Activated CD4-positive, alpha-beta T cell treated with anti-CD3 and anti-CD28 coated beads, Interleukin-2, amount 10 ng/mL, durations not matched to agents 24 days and 14 days (primary cell): ENCODE data around the gene PIK3R1. TPM values are rescaled to one million over a fixed set of nuclear protein-coding genes. Genes with fewer than 3 reads are reported as not detected.

Source experiments
- DNase-seq: peaks from one replicate; pipeline ENCODE4 v3.0.0; 2022
- H3K27ac Mint-ChIP-seq: one replicate; pipeline ENCODE4 v1.8.0; 2022; ENCODE audit warnings: mild to moderate bottlenecking, mixed read lengths
- H3K27me3 Mint-ChIP-seq: one replicate; pipeline ENCODE4 v1.8.0; 2022; ENCODE audit warnings: mixed read lengths
- H3K36me3 Mint-ChIP-seq: one replicate; pipeline ENCODE4 v1.8.0; 2022; ENCODE audit warnings: low read depth, mild to moderate bottlenecking, mixed read lengths
- H3K4me1 Mint-ChIP-seq: one replicate; pipeline ENCODE4 v1.8.0; 2021; ENCODE audit warnings: mixed read lengths
- H3K4me3 Mint-ChIP-seq: one replicate; pipeline ENCODE4 v1.8.0; 2022; ENCODE audit warnings: mild to moderate bottlenecking, moderate library complexity, mixed read lengths
- H3K9me3 Mint-ChIP-seq: one replicate; pipeline ENCODE4 v1.8.0; 2021; ENCODE audit warnings: mixed read lengths
- intact Hi-C: fragments of 100-400 bp; cut with micrococcal nuclease; formaldehyde crosslinking; loops from one replicate; pipeline ENCODE4 v1.15.1; 2023
- total RNA-seq: library from RNA; stranded (reverse); gene quantifications from 2 replicates; pipeline ENCODE4 v1.2.3, GENCODE V29; 2022

Gene PIK3R1
- total RNA-seq, 1 donor from 2014 or later = 38.6 TPM

DNA sequence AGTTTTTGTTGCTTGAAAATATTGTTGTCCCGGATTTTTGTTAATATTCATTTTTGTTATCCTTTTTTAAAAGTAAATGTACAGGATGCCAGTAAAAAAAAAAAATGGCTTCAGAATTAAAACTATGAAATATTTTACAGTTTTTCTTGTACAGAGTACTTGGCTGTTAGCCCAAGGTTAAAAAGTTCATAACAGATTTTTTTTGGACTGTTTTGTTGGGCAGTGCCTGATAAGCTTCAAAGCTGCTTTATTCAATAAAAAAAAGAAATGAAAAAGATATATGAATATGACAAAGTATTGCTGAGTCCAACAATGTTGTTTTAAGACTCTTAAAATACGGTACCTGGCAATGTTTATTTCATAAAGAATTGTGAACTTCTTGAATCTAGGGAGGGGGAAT is 82.9 kb downstream of the PIK3R1 start:
- Mint-ChIP-seq H3K4me3 (no peak overlapping the region), H3K36me3 (peaks cover 58% of the 10 kb centered on the region), H3K27me3 (no peaks in the 10 kb centered on the region), H3K9me3 (no peaks in the 10 kb centered on the region), H3K4me1 (peaks cover 24% of the 10 kb centered on the region), H3K27ac (no peak overlapping the region)
- no peak for DNase-seq
- intact Hi-C loops = no loop called here

DNA sequence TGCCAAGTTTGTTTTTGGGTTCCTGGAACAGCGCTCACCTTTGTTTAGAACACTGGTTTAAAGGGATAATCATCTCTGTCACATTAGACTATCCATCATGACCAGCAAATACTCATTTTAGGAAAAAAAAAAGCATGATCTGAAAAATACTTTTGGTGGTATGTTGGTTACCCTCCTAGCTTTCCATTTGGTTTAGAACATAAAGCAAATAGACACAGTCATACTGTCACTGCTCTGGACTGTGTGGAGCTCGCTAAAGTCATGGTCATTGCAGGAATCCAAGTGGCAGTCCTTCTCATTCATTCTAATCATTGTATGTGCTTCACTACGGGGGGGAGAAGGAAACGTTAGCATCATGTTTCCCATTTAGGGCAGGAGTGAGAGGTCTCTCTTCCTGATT is 83.5 kb downstream of the PIK3R1 start:
- Mint-ChIP-seq H3K27ac (no peak overlapping the region), H3K4me1 (peaks cover 27% of the 10 kb centered on the region), H3K9me3 (no peaks in the 10 kb centered on the region), H3K27me3 (no peaks in the 10 kb centered on the region), H3K4me3 (no peak overlapping the region), H3K36me3 (peaks cover 52% of the 10 kb centered on the region)
- intact Hi-C loops = no loop called here
- no peak for DNase-seq

DNA sequence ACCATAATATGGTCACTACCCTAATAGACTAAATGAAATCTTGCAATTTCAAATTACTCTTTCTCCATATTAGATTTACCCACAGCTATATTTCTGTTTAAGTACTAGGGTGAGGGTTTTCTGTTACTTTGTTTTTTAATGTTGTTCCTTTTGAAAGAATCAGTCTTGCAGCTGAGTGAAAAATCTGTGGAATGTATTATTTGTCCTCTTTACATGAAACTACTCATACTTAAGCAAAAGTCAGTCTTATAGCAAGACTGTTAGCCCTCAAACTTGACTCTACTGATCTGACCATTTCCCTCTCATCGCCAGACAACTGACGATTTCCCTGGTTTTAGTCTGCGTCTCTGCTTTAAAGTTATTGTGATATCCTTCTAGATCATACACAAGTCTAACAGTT is 84.0 kb downstream of the PIK3R1 start:
- peaks cover 30% of the 10 kb centered on the region for H3K4me1 Mint-ChIP-seq
- no peak overlapping the region for H3K27ac Mint-ChIP-seq

DNA sequence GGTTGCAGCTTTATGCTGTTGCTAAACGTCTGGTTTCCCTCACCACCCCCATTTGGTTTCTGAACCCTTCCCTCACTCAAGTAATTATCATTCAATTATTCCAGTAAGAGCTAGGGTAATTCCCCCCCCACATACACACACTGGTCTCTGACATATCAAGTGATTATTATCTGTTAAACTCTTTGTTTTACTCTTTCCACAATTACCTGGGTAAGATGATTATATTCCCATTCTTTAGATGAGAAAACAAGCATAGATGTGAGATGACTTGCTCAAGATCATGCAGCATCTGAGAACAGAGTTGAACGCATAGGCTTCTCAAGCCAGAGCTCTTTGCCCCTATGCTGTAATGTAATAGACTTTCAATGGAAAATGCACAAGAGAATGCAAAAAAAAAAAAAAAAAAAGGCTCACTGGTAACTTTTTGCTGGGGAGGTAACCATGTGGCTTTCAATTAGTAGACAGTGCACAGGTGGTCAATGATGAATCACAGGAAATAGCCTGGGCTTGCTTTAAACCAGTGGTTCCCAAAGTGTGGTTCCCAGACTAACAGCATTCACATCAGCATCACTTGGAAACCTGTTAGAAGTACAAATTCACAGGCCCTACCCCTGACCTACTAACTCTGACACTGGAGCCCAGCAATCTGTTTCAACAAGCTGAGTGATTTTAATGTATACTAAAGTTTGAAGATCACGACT is 87.6 kb downstream of the PIK3R1 start:
- no peak for DNase-seq
- Mint-ChIP-seq H3K9me3 (no peaks in the 10 kb centered on the region), H3K27me3 (peaks cover 8% of the 10 kb centered on the region), H3K4me3 (peak overlapping the region; percentile 9), H3K36me3 (peaks cover 20% of the 10 kb centered on the region), H3K4me1 (peaks cover 32% of the 10 kb centered on the region), H3K27ac (peak overlapping the region; percentile 71)
- intact Hi-C loops = loop anchor here (1.0 to 5.0 kb wide), 5 partner anchors 16 to 159 kb away; no protein-coding TSS in a partner anchor

More for the DNA sequence above, 84.0 kb downstream of the PIK3R1 start:
- H3K36me3 Mint-ChIP-seq = peaks cover 48% of the 10 kb centered on the region
- DNase-seq = no peak
- no peaks in the 10 kb centered on the region for H3K27me3 Mint-ChIP-seq
- no peaks in the 10 kb centered on the region for H3K9me3 Mint-ChIP-seq
- H3K4me3 Mint-ChIP-seq = no peak overlapping the region
- intact Hi-C loops = no loop called here

DNA sequence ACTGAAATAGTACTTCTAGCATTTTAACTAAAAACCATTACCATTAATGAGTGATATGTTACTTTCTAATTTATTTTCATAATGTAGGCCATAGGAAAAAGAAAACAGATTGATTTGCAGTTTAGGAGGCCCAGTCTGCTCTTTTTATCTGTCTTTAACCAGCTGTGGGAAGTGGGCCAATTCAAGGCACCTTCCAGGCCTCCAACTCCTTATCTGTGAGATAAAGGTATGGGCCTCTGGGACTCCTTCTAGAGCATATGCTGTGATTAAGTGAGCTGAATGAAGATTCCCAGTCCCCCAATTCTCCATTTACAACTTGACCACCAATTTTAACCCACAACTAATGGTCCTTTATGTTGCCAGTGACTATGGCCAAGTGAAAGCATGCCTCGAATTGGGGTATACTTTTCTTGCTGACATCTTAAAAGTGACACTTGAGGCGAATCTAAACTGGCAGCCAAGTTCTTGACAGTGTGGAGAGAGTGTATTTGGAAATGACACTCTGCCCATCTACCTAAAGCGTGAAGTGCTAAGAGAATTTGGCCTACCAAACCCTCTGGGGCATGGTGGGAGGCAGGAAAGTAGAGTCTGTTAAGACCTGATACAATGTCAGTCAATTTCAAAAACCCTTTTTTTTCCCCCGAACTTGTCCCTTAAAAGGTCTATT is 88.3 kb downstream of the PIK3R1 start:
- H3K27me3 Mint-ChIP-seq = peaks cover 11% of the 10 kb centered on the region
- DNase-seq = no peak
- no peaks in the 10 kb centered on the region for H3K9me3 Mint-ChIP-seq
- H3K36me3 Mint-ChIP-seq = peaks cover 15% of the 10 kb centered on the region
- intact Hi-C loops = loop anchor here (1.0 to 5.0 kb wide), 5 partner anchors 17 to 158 kb away; no protein-coding TSS in a partner anchor
- peak overlapping the region; percentile 48 for H3K27ac Mint-ChIP-seq
- H3K4me3 Mint-ChIP-seq = no peak overlapping the region
- H3K4me1 Mint-ChIP-seq = peaks cover 32% of the 10 kb centered on the region

DNA sequence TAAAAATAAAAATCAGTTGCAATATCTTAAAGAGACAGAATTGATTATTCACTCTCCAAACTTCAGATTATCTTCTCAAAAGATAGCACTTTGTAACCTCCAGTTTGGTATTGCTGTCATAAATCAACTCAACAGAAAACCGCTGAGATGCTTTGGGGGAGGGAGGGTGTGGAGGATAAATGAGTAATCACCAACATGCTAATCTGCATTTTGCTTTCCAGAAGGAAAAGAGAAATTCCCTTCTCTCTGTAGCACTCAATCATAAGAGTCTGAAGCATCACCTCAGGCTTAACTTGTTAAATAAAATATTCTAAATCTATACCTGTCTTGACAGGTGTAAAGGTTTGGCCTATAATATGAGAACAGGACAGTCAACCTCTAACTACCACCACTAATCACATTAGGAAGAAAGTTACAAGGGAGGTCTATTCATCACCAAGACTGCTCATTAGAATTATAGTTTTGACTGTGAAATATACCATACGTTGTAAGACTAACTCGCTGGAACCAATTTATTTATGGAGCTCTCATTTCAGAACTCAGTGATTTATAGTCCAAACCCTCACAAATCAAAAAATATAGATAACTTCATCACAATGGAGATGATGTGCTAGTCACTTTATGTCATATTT is 89.0 kb downstream of the PIK3R1 start:
- no peak for DNase-seq
- Mint-ChIP-seq H3K27me3 (peaks cover 13% of the 10 kb centered on the region), H3K4me1 (peaks cover 29% of the 10 kb centered on the region), H3K4me3 (no peak overlapping the region), H3K36me3 (peaks cover 10% of the 10 kb centered on the region), H3K27ac (peak overlapping the region; percentile 48), H3K9me3 (no peaks in the 10 kb centered on the region)
- intact Hi-C loops = loop anchor here (5.0 kb wide), 2 partner anchors 78 to 158 kb away; no protein-coding TSS in a partner anchor

DNA sequence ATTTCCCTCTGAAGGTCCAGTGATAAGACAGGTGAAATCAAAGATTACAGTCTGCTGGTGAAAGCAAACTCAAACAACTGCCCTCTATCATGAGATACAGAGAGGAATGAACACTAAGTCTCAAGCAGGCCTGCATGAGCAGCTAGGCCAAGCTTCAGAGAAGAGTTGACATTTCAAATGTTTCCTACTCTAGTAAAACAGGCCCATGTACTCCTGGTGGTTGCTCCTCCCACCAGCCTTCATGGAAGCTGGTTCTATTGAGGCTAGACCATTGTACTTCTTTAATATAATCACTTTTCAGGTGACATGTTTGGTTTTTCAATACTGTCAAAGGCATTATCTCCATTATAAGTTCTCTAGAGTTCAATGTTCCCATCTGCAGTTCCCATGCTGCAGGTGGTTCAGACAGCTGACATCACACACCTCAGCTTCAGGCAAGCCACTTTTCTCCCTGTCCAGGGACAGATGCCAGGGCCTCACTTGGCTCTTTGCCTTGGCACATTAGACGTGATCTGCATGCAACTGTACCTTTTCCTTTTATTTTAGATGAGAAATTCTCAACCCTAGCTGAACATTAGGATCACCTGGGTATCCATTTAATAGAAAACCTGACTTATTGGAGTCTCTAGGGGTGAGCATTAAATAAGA is 89.8 kb downstream of the PIK3R1 start:
- Mint-ChIP-seq H3K9me3 (no peaks in the 10 kb centered on the region), H3K36me3 (peaks cover 6% of the 10 kb centered on the region), H3K4me1 (peaks cover 26% of the 10 kb centered on the region), H3K27ac (no peak overlapping the region), H3K27me3 (peaks cover 21% of the 10 kb centered on the region), H3K4me3 (no peak overlapping the region)
- DNase-seq = no peak
- intact Hi-C loops = no loop called here

DNA sequence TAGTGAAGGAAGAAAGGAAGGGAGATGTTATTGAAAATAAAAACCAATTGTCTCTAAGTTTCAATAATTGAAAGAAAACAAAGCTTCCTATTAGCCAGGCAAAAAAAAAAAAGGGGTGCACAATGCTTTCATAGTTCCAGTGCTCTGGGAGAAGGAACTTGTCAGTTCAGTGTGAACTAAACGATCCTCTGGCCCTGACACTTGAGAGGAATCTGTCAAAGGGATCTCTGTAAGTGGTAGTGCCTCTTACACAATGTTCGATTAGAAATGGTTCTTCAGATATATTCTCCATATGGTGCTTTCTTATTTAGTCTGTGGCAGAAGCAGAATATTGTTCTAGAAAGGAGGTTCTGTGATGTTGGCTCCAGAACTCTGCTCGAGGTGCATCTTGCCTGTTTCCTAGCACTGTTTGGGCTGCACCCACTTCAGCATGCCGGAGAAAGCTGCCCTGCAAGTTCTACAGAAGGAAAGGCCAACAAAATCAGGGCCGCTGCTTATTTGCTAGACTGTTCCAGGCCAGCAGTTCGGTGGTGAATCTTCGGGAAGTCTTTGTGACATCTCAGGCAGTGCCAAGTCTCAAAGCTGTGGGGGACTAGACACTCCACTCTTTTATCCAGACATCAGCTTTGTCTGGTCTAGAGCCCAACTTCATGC is 90.9 kb downstream of the PIK3R1 start:
- Mint-ChIP-seq H3K4me3 (no peak overlapping the region), H3K36me3 (peaks cover 5% of the 10 kb centered on the region)
- DNase-seq = no peak

DNA sequence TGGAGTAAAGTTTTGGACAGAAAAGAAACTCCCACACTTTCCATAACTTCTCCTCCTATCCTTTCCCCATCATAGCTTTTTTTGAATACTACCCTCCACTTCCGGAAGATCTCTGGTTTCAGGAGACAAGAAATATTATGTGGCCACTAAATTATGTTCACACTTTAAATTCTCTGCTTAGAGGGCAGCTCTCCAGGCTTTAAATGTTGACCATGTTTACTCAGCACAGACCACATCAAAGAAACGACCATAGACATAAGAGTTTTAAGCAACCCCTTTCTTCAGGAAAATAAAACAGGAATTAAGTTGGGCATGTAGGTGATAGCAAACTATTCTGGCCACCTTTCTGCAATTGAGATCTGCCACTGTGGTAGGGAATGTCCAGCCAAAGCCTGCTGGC is 97.8 kb downstream of the PIK3R1 start:
- intact Hi-C loops = no loop called here
- peaks cover 16% of the 10 kb centered on the region for H3K4me1 Mint-ChIP-seq

More for the DNA sequence above, 90.9 kb downstream of the PIK3R1 start:
- Mint-ChIP-seq H3K27me3 (peaks cover 23% of the 10 kb centered on the region), H3K27ac (no peak overlapping the region), H3K4me1 (peaks cover 22% of the 10 kb centered on the region), H3K9me3 (no peaks in the 10 kb centered on the region)
- intact Hi-C loops = no loop called here

DNA sequence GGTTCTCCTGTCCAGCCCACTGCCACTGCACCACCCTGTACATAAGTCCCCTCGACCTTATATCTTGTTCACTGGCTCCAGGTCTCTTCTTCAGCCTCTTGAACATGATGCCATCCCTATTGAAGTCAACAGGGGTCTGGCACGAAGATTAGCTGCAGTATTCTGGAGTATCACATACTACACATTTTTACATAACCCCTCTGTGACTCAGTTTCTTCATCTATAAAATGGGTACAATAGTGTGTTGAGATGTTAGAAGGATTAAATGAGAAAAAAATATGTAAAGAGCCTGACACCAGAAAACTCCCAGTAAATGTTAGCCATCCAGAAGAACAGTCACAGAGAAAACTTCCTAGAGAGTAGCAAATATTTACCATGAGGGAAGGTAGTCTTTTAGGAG is 98.9 kb downstream of the PIK3R1 start:
- Mint-ChIP-seq H3K27me3 (peaks cover 22% of the 10 kb centered on the region), H3K4me1 (peaks cover 16% of the 10 kb centered on the region), H3K4me3 (no peak overlapping the region), H3K9me3 (no peaks in the 10 kb centered on the region), H3K27ac (no peak overlapping the region), H3K36me3 (no peaks in the 10 kb centered on the region)
- intact Hi-C loops = no loop called here
- no peak for DNase-seq

More for the DNA sequence above, 97.8 kb downstream of the PIK3R1 start:
- Mint-ChIP-seq H3K9me3 (no peaks in the 10 kb centered on the region), H3K27ac (no peak overlapping the region), H3K27me3 (peaks cover 19% of the 10 kb centered on the region), H3K36me3 (no peaks in the 10 kb centered on the region), H3K4me3 (no peak overlapping the region)
- no peak for DNase-seq

DNA sequence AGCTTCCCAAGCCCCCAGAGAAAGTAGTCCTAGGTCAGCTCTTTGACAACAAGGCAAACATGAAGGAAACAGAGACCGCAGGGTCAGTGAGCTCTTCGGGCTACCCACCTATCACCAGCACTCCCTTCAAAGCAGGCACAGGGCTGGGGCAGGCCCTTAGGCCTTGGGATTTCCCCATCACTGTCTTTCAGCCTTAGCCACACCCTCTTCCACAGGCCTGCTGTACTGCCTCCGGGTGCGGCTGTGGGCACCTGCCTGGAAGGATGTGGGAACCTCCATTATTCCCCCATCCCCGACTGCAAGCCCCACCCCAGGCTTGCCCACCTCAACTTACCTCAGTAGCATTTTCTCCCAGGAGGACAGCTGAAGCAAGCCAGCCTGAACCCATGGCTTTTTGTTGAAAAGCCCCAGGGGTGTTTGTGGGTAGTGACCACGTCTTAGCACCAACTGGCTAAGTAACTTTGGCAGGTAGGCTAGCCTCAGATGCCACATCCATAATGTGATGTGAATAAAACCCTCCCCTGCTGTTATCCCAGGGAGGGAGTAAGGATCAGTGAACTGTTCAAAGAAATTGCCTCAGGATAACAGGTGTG is 100.2 kb downstream of the PIK3R1 start:
- H3K27me3 Mint-ChIP-seq = peaks cover 25% of the 10 kb centered on the region
- H3K36me3 Mint-ChIP-seq = no peaks in the 10 kb centered on the region
- H3K27ac Mint-ChIP-seq = no peak overlapping the region
- no peaks in the 10 kb centered on the region for H3K9me3 Mint-ChIP-seq
- intact Hi-C loops = no loop called here
- H3K4me1 Mint-ChIP-seq = peaks cover 16% of the 10 kb centered on the region
- peak; percentile 79 for DNase-seq
- H3K4me3 Mint-ChIP-seq = no peak overlapping the region

DNA sequence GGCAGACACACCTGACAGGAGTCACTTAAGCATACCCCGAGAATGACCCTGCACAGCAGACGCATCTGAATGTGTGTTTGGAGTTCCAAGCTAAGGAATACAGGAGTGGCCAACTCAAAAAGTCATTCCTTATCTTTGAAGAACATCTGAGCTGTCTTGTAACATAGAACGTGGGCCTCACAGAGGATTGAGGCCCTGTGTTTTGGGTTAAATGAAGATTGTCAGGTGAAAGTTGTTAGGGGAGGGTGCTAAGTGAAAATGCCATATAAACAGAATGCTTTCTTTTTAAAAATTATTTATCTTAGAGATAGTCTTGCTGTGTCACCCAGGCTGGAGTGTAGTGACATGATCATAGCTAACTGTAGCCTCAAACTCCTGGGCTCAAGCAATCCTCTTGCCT is 100.9 kb downstream of the PIK3R1 start:
- H3K36me3 Mint-ChIP-seq = no peaks in the 10 kb centered on the region
- H3K9me3 Mint-ChIP-seq = no peaks in the 10 kb centered on the region
- DNase-seq = no peak
- intact Hi-C loops = no loop called here
- peaks cover 16% of the 10 kb centered on the region for H3K4me1 Mint-ChIP-seq
- peaks cover 29% of the 10 kb centered on the region for H3K27me3 Mint-ChIP-seq
- no peak overlapping the region for H3K4me3 Mint-ChIP-seq
- H3K27ac Mint-ChIP-seq = no peak overlapping the region

DNA sequence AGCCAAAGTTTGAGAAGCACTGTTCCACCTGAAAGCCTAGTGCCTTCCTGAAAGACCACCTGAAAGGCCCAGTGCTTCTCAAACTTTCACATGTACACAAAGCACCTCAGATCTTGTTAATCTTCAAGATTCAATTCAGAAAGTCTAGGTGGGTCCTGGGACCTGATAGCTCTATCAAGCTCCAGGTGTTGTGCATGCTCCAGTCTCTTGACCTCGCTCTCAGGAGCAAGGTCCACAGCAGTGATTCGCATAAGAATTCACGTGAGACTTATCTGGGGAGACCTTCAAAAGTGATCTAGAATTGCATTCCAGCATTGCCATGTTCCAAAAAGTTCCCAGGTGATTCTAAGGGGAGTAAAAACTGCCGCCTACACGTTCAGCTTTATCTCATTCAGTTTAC is 102.1 kb downstream of the PIK3R1 start:
- no peaks in the 10 kb centered on the region for H3K9me3 Mint-ChIP-seq
- H3K4me1 Mint-ChIP-seq = peaks cover 16% of the 10 kb centered on the region
- intact Hi-C loops = no loop called here
- H3K4me3 Mint-ChIP-seq = no peak overlapping the region
- no peak overlapping the region for H3K27ac Mint-ChIP-seq
- H3K36me3 Mint-ChIP-seq = no peaks in the 10 kb centered on the region
- H3K27me3 Mint-ChIP-seq = peaks cover 29% of the 10 kb centered on the region
- no peak for DNase-seq
